Measurements from ENCODE around the gene PXK. TPM values are rescaled to one million over a fixed set of nuclear protein-coding genes. Genes with fewer than 3 reads are reported as not detected.

The PXK gene
- total and polyA plus RNA-seq, 4 donors: 6.0 to 15.9 (median 12.6) TPM

DNA sequence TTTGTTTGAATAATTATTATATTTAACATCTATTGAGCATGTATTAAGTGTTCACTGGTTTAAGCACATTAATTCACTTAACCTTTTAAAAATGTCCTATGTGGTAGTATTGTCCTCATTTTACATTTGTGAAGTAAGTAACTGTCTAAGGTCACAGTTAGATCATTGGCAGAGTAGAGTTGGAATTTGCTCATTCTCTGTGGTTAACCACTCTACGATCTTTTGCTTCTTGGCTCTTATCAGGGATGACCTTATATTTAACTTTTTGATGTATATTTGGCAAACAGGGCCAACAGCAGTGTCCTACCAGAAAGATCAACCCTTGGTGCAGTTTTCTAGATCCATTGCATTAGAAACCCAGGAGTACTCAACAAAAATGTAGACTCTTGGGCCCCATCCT, 34.0 kb downstream of the PXK start:
- no peak for DNase-seq (ENCODE audit: low spot score)
- H3K9me3 ChIP-seq (ENCODE audit: control insufficient read depth in 4 of 4, low read length in 3 of 4): no peaks in the 10 kb centered on the region
- WGBS: 53% methylated on average over 1 of the region's 1 CpG
- no peaks in the 10 kb centered on the region for H3K36me3 ChIP-seq (ENCODE audit: control insufficient read depth in 4 of 4, insufficient read depth in 3 of 4, low read depth in 1 of 4, low read length in 3 of 4)
- no peak overlapping the region for H3K4me3 ChIP-seq (ENCODE audit: low read depth in 1 of 3, low read length in 3 of 3)
- no peak overlapping the region for H3K27ac ChIP-seq (ENCODE audit: low read depth in 1 of 2, low read length in 2 of 2)
- no peak overlapping the region for H3K9ac ChIP-seq (ENCODE audit: low read depth in 1 of 2, low read length in 2 of 2)
- peaks cover 0 to 3% (median 0%) of the 10 kb centered on the region in 4 donors for H3K4me1 ChIP-seq (ENCODE audit: control insufficient read depth in 4 of 4, insufficient read depth in 4 of 4, low read length in 3 of 4)
- TF ChIP-seq GABPA (IDR thresholded peaks at IDR 0.05 in 1 of 2, conservative IDR thresholded peaks at IDR 0.05 in 1 of 2) (no peak), JUND (IDR thresholded peaks at IDR 0.05) (no peak), YY1 (IDR thresholded peaks at IDR 0.05) (no peak), RXRA (IDR thresholded peaks at IDR 0.05) (no peak), SP1 (IDR thresholded peaks at IDR 0.05) (no peak), RAD21 (IDR thresholded peaks at IDR 0.05) (no peak), NR2F2 (IDR thresholded peaks at IDR 0.05) (no peak), EGR1 (IDR thresholded peaks at IDR 0.05; ENCODE audit: low read depth in 2 of 2) (no peak), HNF4G (IDR thresholded peaks at IDR 0.05) (no peak), HNF4A (conservative IDR thresholded peaks at IDR 0.05) (no peak), FOXA2 (IDR thresholded peaks at IDR 0.05) (no peak), FOXA1 (IDR thresholded peaks at IDR 0.05) (no peak), TAF1 (conservative IDR thresholded peaks at IDR 0.05) (no peak)
- TF ChIP-seq, protein P1, sequence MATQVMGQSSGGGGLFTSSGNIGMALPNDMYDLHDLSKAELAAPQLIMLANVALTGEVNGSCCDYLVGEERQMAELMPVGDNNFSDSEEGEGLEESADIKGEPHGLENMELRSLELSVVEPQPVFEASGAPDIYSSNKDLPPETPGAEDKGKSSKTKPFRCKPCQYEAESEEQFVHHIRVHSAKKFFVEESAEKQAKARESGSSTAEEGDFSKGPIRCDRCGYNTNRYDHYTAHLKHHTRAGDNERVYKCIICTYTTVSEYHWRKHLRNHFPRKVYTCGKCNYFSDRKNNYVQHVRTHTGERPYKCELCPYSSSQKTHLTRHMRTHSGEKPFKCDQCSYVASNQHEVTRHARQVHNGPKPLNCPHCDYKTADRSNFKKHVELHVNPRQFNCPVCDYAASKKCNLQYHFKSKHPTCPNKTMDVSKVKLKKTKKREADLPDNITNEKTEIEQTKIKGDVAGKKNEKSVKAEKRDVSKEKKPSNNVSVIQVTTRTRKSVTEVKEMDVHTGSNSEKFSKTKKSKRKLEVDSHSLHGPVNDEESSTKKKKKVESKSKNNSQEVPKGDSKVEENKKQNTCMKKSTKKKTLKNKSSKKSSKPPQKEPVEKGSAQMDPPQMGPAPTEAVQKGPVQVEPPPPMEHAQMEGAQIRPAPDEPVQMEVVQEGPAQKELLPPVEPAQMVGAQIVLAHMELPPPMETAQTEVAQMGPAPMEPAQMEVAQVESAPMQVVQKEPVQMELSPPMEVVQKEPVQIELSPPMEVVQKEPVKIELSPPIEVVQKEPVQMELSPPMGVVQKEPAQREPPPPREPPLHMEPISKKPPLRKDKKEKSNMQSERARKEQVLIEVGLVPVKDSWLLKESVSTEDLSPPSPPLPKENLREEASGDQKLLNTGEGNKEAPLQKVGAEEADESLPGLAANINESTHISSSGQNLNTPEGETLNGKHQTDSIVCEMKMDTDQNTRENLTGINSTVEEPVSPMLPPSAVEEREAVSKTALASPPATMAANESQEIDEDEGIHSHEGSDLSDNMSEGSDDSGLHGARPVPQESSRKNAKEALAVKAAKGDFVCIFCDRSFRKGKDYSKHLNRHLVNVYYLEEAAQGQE (IDR thresholded peaks at IDR 0.05): no peak
- TF ChIP-seq, protein P2, sequence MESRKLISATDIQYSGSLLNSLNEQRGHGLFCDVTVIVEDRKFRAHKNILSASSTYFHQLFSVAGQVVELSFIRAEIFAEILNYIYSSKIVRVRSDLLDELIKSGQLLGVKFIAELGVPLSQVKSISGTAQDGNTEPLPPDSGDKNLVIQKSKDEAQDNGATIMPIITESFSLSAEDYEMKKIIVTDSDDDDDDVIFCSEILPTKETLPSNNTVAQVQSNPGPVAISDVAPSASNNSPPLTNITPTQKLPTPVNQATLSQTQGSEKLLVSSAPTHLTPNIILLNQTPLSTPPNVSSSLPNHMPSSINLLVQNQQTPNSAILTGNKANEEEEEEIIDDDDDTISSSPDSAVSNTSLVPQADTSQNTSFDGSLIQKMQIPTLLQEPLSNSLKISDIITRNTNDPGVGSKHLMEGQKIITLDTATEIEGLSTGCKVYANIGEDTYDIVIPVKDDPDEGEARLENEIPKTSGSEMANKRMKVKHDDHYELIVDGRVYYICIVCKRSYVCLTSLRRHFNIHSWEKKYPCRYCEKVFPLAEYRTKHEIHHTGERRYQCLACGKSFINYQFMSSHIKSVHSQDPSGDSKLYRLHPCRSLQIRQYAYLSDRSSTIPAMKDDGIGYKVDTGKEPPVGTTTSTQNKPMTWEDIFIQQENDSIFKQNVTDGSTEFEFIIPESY (IDR thresholded peaks at IDR 0.05): no peak
- TF ChIP-seq, protein P3, sequence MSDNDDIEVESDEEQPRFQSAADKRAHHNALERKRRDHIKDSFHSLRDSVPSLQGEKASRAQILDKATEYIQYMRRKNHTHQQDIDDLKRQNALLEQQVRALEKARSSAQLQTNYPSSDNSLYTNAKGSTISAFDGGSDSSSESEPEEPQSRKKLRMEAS (IDR thresholded peaks at IDR 0.05): no peak
- TF ChIP-seq, protein P4, sequence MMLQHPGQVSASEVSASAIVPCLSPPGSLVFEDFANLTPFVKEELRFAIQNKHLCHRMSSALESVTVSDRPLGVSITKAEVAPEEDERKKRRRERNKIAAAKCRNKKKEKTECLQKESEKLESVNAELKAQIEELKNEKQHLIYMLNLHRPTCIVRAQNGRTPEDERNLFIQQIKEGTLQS (IDR thresholded peaks at IDR 0.05): no peak
- TF ChIP-seq, protein P5, sequence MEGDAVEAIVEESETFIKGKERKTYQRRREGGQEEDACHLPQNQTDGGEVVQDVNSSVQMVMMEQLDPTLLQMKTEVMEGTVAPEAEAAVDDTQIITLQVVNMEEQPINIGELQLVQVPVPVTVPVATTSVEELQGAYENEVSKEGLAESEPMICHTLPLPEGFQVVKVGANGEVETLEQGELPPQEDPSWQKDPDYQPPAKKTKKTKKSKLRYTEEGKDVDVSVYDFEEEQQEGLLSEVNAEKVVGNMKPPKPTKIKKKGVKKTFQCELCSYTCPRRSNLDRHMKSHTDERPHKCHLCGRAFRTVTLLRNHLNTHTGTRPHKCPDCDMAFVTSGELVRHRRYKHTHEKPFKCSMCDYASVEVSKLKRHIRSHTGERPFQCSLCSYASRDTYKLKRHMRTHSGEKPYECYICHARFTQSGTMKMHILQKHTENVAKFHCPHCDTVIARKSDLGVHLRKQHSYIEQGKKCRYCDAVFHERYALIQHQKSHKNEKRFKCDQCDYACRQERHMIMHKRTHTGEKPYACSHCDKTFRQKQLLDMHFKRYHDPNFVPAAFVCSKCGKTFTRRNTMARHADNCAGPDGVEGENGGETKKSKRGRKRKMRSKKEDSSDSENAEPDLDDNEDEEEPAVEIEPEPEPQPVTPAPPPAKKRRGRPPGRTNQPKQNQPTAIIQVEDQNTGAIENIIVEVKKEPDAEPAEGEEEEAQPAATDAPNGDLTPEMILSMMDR (IDR thresholded peaks at IDR 0.05; ENCODE audit: low read depth, low read length, missing input control): no peak
- H3K27me3 ChIP-seq (ENCODE audit: control insufficient read depth in 4 of 4, insufficient read depth in 4 of 4, low read length in 3 of 4): no peaks in the 10 kb centered on the region
